ENCODE results near the gene PLPPR3. TPM values are rescaled to one million over a fixed set of nuclear protein-coding genes. Genes with fewer than 3 reads are reported as not detected.

Gene PLPPR3
- total and polyA plus RNA-seq, 9 of the 15 experiments (the other 6 are each of a cell fraction or from before 2014, with no cell fraction given) = 0.01 to 48.2 (median 8.6) TPM

GRCh38 chr19:829129-829758 lies 7.5 kb upstream of the PLPPR3 start:
- H3K9me3 ChIP-seq (replicated peaks; ENCODE audit: control insufficient read depth, insufficient read depth, low read depth, low read length) = no peaks in the 10 kb centered on the region
- WGBS (ENCODE audit: insufficient coverage, low coverage, missing lambda C conversion rate) = 67% methylated on average over 16 of the region's 18 CpGs
- TF ChIP-seq ZNF143 (CRISPR knock-in tag; IDR thresholded peaks at IDR 0.05) (no peak), MAX (CRISPR knock-in tag; IDR thresholded peaks at IDR 0.05) (0 out of 2 replicates have a peak, but pooled peaks have one; percentile 23), FOSL1 (tag; conservative IDR thresholded peaks at IDR 0.05) (no peak), ZFP36 (IDR thresholded peaks at IDR 0.05; ENCODE audit: low read depth, low read length, partially characterized antibody) (peak; percentile 78), ZBTB33 (CRISPR knock-in tag; IDR thresholded peaks at IDR 0.05) (peak; percentile 87), ZBTB40 (IDR thresholded peaks at IDR 0.05) (no peak), ZBTB40 (CRISPR knock-in tag; IDR thresholded peaks at IDR 0.05) (no peak), SMARCA4 (IDR thresholded peaks at IDR 0.05) (no peak), LCOR (CRISPR knock-in tag; IDR thresholded peaks at IDR 0.05) (no peak), RBFOX2 (IDR thresholded peaks at IDR 0.05; ENCODE audit: low read depth, low read length) (0 out of 2 replicates have a peak, but pooled peaks have one; percentile 15)
- ATAC-seq (no peak), FAIRE-seq (no peak), DNase-seq (ENCODE audit: extremely low read depth in 1 of 4, low spot score in 3 of 4) (no peak)
- intact Hi-C loops (cut with micrococcal nuclease) = no loop called here
- H3K9ac ChIP-seq (ENCODE audit: insufficient read depth in 1 of 2, low read depth in 2 of 2, low read length in 2 of 2) = peak overlapping the region in 1 of 2 experiments; percentile 78; a peak in 2 of 4 replicates
- H4K20me1 ChIP-seq (replicated peaks; ENCODE audit: control insufficient read depth, insufficient read depth, low read length) = no peaks in the 10 kb centered on the region
- no TSS peak for BruUV-seq (replicated peaks)
- no peaks in the 10 kb centered on the region; the same call in 2 of the 3 replicates for H3K79me2 ChIP-seq (ENCODE audit: control insufficient read depth, insufficient read depth, low read length)
- ChIA-PET POLR2A (no interaction called here), CTCF (ENCODE audit: low intra/inter-chr PET ratio) (interaction anchor here (1.2 kb wide), 1 partner anchor 59 kb away, joined by 3 read pairs; no protein-coding TSS in a partner anchor)
- no peak overlapping the region for H3K27ac ChIP-seq (ENCODE audit: extremely low read depth, low read depth, low read length)
- no peak overlapping the region for H3K4me3 ChIP-seq
- no peak overlapping the region for H2AFZ ChIP-seq (ENCODE audit: low read depth, low read length)
- no peaks in the 10 kb centered on the region for H3K36me3 ChIP-seq (ENCODE audit: control insufficient read depth, insufficient read depth, low read length)
- in situ Hi-C loops (cut with MboI) = no loop called here
- no peak overlapping the region for H3K4me2 ChIP-seq (ENCODE audit: insufficient read depth, low read length)
- H3K27me3 ChIP-seq (ENCODE audit: control insufficient read depth in 2 of 2, insufficient read depth in 2 of 2, low read length in 2 of 2) = no peaks in the 10 kb centered on the region
- peaks cover 1 to 55% of the 10 kb centered on the region in 2 experiments; a peak in 4 of 5 replicates for H3K4me1 ChIP-seq (replicated peaks in 1 of 2; ENCODE audit: control insufficient read depth in 2 of 2, insufficient read depth in 2 of 2, low read length in 2 of 2)
- H3K9me1 ChIP-seq (ENCODE audit: control insufficient read depth, insufficient read depth, low read length) = no peaks in the 10 kb centered on the region

Data from K562 (cell line).